Neural progenitor cell (in vitro differentiated cells): ENCODE measurements around the gene MMS19. TPM values are rescaled to one million over a fixed set of nuclear protein-coding genes. Genes with fewer than 3 reads are reported as not detected.
A peak's percentile ranks its signal among the peaks of the same experiment; 100 is the strongest.

Experiments
- DNase-seq: peaks from one replicate; pipeline ENCODE4 v3.0.0-alpha.2; 2016; ENCODE audit warnings: low spot score
- H2AFZ ChIP-seq: fragments of 200-600 bp; sonication (generic); replicated peaks from 2 replicates; pipeline ENCODE4 v1.6.1; 2016; ENCODE audit warnings: antibody characterized with exemption
- H3F3A ChIP-seq: fragments of 200-600 bp; sonication (generic); 2 replicates; pipeline ENCODE4 v1.6.1; 2016; ENCODE audit warnings: antibody characterized with exemption, low read depth
- H3K27ac ChIP-seq: fragments of 200-600 bp; sonication (generic); 2 replicates; pipeline ENCODE4 v1.5.1; 2016; ENCODE audit warnings: mild to moderate bottlenecking
- H3K27me3 ChIP-seq: fragments of 200-600 bp; sonication (generic); 2 replicates; pipeline ENCODE4 v1.6.1; 2016; ENCODE audit warnings: mild to moderate bottlenecking, moderate library complexity
- H3K36me3 ChIP-seq: fragments of 200-600 bp; sonication (generic); 2 replicates; pipeline ENCODE4 v1.5.1; 2016
- H3K4me1 ChIP-seq: fragments of 200-600 bp; sonication (generic); 2 replicates; pipeline ENCODE4 v1.6.1; 2016; ENCODE audit warnings: mixed run types
- H3K4me2 ChIP-seq: fragments of 200-600 bp; sonication (generic); 2 replicates; pipeline ENCODE4 v1.6.1; 2016
- H3K4me3 ChIP-seq: fragments of 200-600 bp; sonication (generic); 2 replicates; pipeline ENCODE4 v1.5.1; 2016
- H3K79me2 ChIP-seq: fragments of 200-600 bp; sonication (generic); 2 replicates; pipeline ENCODE4 v1.6.1; 2016; ENCODE audit warnings: low read depth
- H3K9ac ChIP-seq: fragments of 200-600 bp; sonication (generic); 2 replicates; pipeline ENCODE4 v1.6.1; 2016
- H3K9me3 ChIP-seq: fragments of 200-600 bp; sonication (generic); 2 replicates; pipeline ENCODE4 v1.5.1; 2016; ENCODE audit warnings: low read depth
- H4K20me1 ChIP-seq: fragments of 200-600 bp; sonication (generic); 2 replicates; pipeline ENCODE4 v1.6.1; 2016; ENCODE audit warnings: low read depth
- H3K27ac Mint-ChIP-seq: 3 replicates; pipeline ENCODE4 v1.8.0; 2021; ENCODE audit warnings: mixed read lengths
- H3K27me3 Mint-ChIP-seq: 2 replicates; pipeline ENCODE4 v1.8.0; 2022; ENCODE audit warnings: low read depth, mild to moderate bottlenecking, inconsistent platforms, moderate library complexity, mixed read lengths; ENCODE audit not compliant: insufficient read depth
- H3K36me3 Mint-ChIP-seq: 3 replicates; pipeline ENCODE4 v1.8.0; 2021; ENCODE audit warnings: mixed read lengths
- H3K4me1 Mint-ChIP-seq: 3 replicates; pipeline ENCODE4 v1.8.0; 2021; ENCODE audit warnings: mixed read lengths
- H3K4me3 Mint-ChIP-seq: 3 replicates; pipeline ENCODE4 v1.8.0; 2021; ENCODE audit warnings: mild to moderate bottlenecking, moderate library complexity, mixed read lengths
- H3K9me3 Mint-ChIP-seq: 3 replicates; pipeline ENCODE4 v1.8.0; 2020; ENCODE audit warnings: mixed read lengths
- CTCF ChIP-seq: fragments of 200-600 bp; sonication (generic); IDR thresholded peaks from 2 replicates; pipeline ENCODE4 v1.5.1; 2017; ENCODE audit warnings: antibody characterized with exemption, mild to moderate bottlenecking
- EZH2 ChIP-seq: fragments of 200-600 bp; sonication (generic); IDR thresholded peaks from 2 replicates; pipeline ENCODE4 v1.6.1; 2017; ENCODE audit warnings: antibody characterized with exemption, mild to moderate bottlenecking, moderate library complexity
- EZH2phosphoT487 ChIP-seq: fragments of 200-600 bp; sonication (generic); IDR thresholded peaks from 2 replicates; pipeline ENCODE4 v1.6.1; 2017; ENCODE audit warnings: antibody characterized with exemption
- total RNA-seq: library from RNA; depleted of rRNA; stranded (reverse); fragments of >200 nt; gene quantifications from 2 replicates; pipeline ENCODE4 v1.2.3, GENCODE V29; 2015; ENCODE audit warnings: low replicate concordance

The MMS19 gene
- total RNA-seq, 1 donor from 2014 or later, result 127 TPM

- Mint-ChIP-seq H3K4me3 (no peak overlapping the region), H3K9me3 (no peaks in the 10 kb centered on the region), H3K27me3 (peaks cover 2% of the 10 kb centered on the region), H3K27ac (peak overlapping the region; percentile 64), H3K36me3 (no peaks in the 10 kb centered on the region), H3K4me1 (peaks cover 42% of the 10 kb centered on the region)
- Histone ChIP-seq H3K27ac (no peak overlapping the region), H3F3A (peaks cover 11% of the 10 kb centered on the region), H3K4me3 (no peak overlapping the region), H3K4me1 (peaks cover 18% of the 10 kb centered on the region), H3K9ac (no peak overlapping the region), H4K20me1 (no peaks in the 10 kb centered on the region), H3K36me3 (no peaks in the 10 kb centered on the region), H3K4me2 (no peak overlapping the region), H2AFZ (no peak overlapping the region), H3K9me3 (no peaks in the 10 kb centered on the region), H3K27me3 (no peaks in the 10 kb centered on the region), H3K79me2 (no peaks in the 10 kb centered on the region)
- TF ChIP-seq EZH2 (no peak), EZH2phosphoT487 (no peak), CTCF (no peak)
- no peak for DNase-seq
These were observed 40.2 kb upstream of the MMS19 start for GRCh38 chr10:97538411-97538810.

- Histone ChIP-seq H3K9me3 (no peaks in the 10 kb centered on the region), H3K27me3 (no peaks in the 10 kb centered on the region), H3K4me1 (peaks cover 11% of the 10 kb centered on the region), H3F3A (peaks cover 6% of the 10 kb centered on the region), H3K4me2 (no peak overlapping the region), H4K20me1 (no peaks in the 10 kb centered on the region), H3K4me3 (no peak overlapping the region), H3K9ac (no peak overlapping the region), H2AFZ (no peak overlapping the region), H3K27ac (no peak overlapping the region), H3K79me2 (no peaks in the 10 kb centered on the region), H3K36me3 (no peaks in the 10 kb centered on the region)
- Mint-ChIP-seq H3K36me3 (no peaks in the 10 kb centered on the region), H3K27ac (no peak overlapping the region), H3K9me3 (no peaks in the 10 kb centered on the region), H3K4me1 (peaks cover 41% of the 10 kb centered on the region), H3K27me3 (peaks cover 2% of the 10 kb centered on the region), H3K4me3 (no peak overlapping the region)
- TF ChIP-seq CTCF, result no peak
- no peak for TF ChIP-seq EZH2
- TF ChIP-seq EZH2phosphoT487, result no peak
- no peak for DNase-seq
These were observed 39.1 kb upstream of the MMS19 start for GRCh38 chr10:97537186-97537869.

GRCh38 chr10:97534746-97535367 lies 36.6 kb upstream of the MMS19 start:
- peaks cover 2% of the 10 kb centered on the region for H3K9me3 Mint-ChIP-seq
- no peak overlapping the region for H3K4me3 Mint-ChIP-seq
- Histone ChIP-seq H2AFZ (no peak overlapping the region), H4K20me1 (no peaks in the 10 kb centered on the region), H3K36me3 (no peaks in the 10 kb centered on the region), H3K27me3 (no peaks in the 10 kb centered on the region), H3K79me2 (no peaks in the 10 kb centered on the region), H3F3A (no peaks in the 10 kb centered on the region), H3K9ac (no peak overlapping the region), H3K4me3 (no peak overlapping the region), H3K4me1 (peaks cover under 1% of the 10 kb centered on the region), H3K4me2 (no peak overlapping the region), H3K9me3 (no peaks in the 10 kb centered on the region), H3K27ac (no peak overlapping the region)
- peaks cover 2% of the 10 kb centered on the region for H3K36me3 Mint-ChIP-seq
- H3K4me1 Mint-ChIP-seq, result peaks cover 29% of the 10 kb centered on the region
- H3K27me3 Mint-ChIP-seq, result peaks cover 2% of the 10 kb centered on the region
- H3K27ac Mint-ChIP-seq, result no peak overlapping the region
- peak; percentile 70 for TF ChIP-seq CTCF
- TF ChIP-seq EZH2phosphoT487, result no peak
- no peak for TF ChIP-seq EZH2
- DNase-seq, result peak; percentile 62
